ENCODE data around the gene KSR2. TPM values are rescaled to one million over a fixed set of nuclear protein-coding genes. Genes with fewer than 3 reads are reported as not detected.

The KSR2 gene
- total RNA-seq, 1 donor = under 0.01 TPM

GRCh38 chr12:117718559-117718958, 250.2 kb downstream of the KSR2 start:
- no peak overlapping the region for H2AFZ ChIP-seq (ENCODE audit: low read length)
- H3K4me2 ChIP-seq (ENCODE audit: insufficient read depth, low read length) = no peak overlapping the region
- no peak for DNase-seq (ENCODE audit: insufficient read length, low spot score, missing footprints)
- no peaks in the 10 kb centered on the region for H3K9me3 ChIP-seq (ENCODE audit: low read depth, low read length)
- H4K20me1 ChIP-seq (ENCODE audit: insufficient read depth, low read length) = no peaks in the 10 kb centered on the region
- H3K79me2 ChIP-seq (ENCODE audit: insufficient read depth, low read length) = no peaks in the 10 kb centered on the region
- H3K27me3 ChIP-seq (ENCODE audit: insufficient read depth, low read length) = no peaks in the 10 kb centered on the region
- H3K27ac ChIP-seq (ENCODE audit: low read depth, low read length) = no peak overlapping the region
- no peaks in the 10 kb centered on the region for H3K36me3 ChIP-seq (ENCODE audit: insufficient read depth, low read length)
- no peak overlapping the region for H3K4me3 ChIP-seq (ENCODE audit: insufficient read depth, low read length)
- TF ChIP-seq CTCF (IDR thresholded peaks at IDR 0.05; ENCODE audit: extremely low read depth, low read depth, low read length) = no peak
- H3K4me1 ChIP-seq (ENCODE audit: insufficient read depth, low read length) = no peaks in the 10 kb centered on the region

- Histone ChIP-seq H3K4me1 (ENCODE audit: insufficient read depth, low read length) (no peaks in the 10 kb centered on the region), H3K9me3 (ENCODE audit: low read depth, low read length) (no peaks in the 10 kb centered on the region), H3K4me2 (ENCODE audit: insufficient read depth, low read length) (no peak overlapping the region), H3K27ac (ENCODE audit: low read depth, low read length) (no peak overlapping the region), H3K27me3 (ENCODE audit: insufficient read depth, low read length) (no peaks in the 10 kb centered on the region), H2AFZ (ENCODE audit: low read length) (no peak overlapping the region), H3K36me3 (ENCODE audit: insufficient read depth, low read length) (no peaks in the 10 kb centered on the region), H3K4me3 (ENCODE audit: insufficient read depth, low read length) (no peak overlapping the region), H4K20me1 (ENCODE audit: insufficient read depth, low read length) (no peaks in the 10 kb centered on the region), H3K79me2 (ENCODE audit: insufficient read depth, low read length) (no peaks in the 10 kb centered on the region)
- TF ChIP-seq CTCF (IDR thresholded peaks at IDR 0.05; ENCODE audit: extremely low read depth, low read depth, low read length) = no peak
- DNase-seq (ENCODE audit: insufficient read length, low spot score, missing footprints) = no peak
Measured at GRCh38 chr12:117718141-117718540, 250.6 kb downstream of the KSR2 start.

- Histone ChIP-seq H3K27ac (ENCODE audit: low read depth, low read length) (no peak overlapping the region), H3K4me1 (ENCODE audit: insufficient read depth, low read length) (no peaks in the 10 kb centered on the region), H4K20me1 (ENCODE audit: insufficient read depth, low read length) (no peaks in the 10 kb centered on the region), H3K4me3 (ENCODE audit: insufficient read depth, low read length) (no peak overlapping the region), H3K9me3 (ENCODE audit: low read depth, low read length) (no peaks in the 10 kb centered on the region), H3K27me3 (ENCODE audit: insufficient read depth, low read length) (no peaks in the 10 kb centered on the region), H3K36me3 (ENCODE audit: insufficient read depth, low read length) (no peaks in the 10 kb centered on the region), H2AFZ (ENCODE audit: low read length) (no peak overlapping the region), H3K4me2 (ENCODE audit: insufficient read depth, low read length) (no peak overlapping the region), H3K79me2 (ENCODE audit: insufficient read depth, low read length) (no peaks in the 10 kb centered on the region)
- no peak for TF ChIP-seq CTCF (IDR thresholded peaks at IDR 0.05; ENCODE audit: extremely low read depth, low read depth, low read length)
- DNase-seq (ENCODE audit: insufficient read length, low spot score, missing footprints) = no peak
Measured at GRCh38 chr12:117714203-117714602, 254.6 kb downstream of the KSR2 start.

- Histone ChIP-seq H3K36me3 (ENCODE audit: insufficient read depth, low read length) (no peaks in the 10 kb centered on the region), H3K4me3 (ENCODE audit: insufficient read depth, low read length) (no peak overlapping the region), H3K4me1 (ENCODE audit: insufficient read depth, low read length) (no peaks in the 10 kb centered on the region), H3K4me2 (ENCODE audit: insufficient read depth, low read length) (no peak overlapping the region), H2AFZ (ENCODE audit: low read length) (no peak overlapping the region), H3K79me2 (ENCODE audit: insufficient read depth, low read length) (no peaks in the 10 kb centered on the region), H3K27me3 (ENCODE audit: insufficient read depth, low read length) (no peaks in the 10 kb centered on the region), H4K20me1 (ENCODE audit: insufficient read depth, low read length) (no peaks in the 10 kb centered on the region), H3K27ac (ENCODE audit: low read depth, low read length) (no peak overlapping the region), H3K9me3 (ENCODE audit: low read depth, low read length) (no peaks in the 10 kb centered on the region)
- no peak for DNase-seq (ENCODE audit: insufficient read length, low spot score, missing footprints)
- no peak for TF ChIP-seq CTCF (IDR thresholded peaks at IDR 0.05; ENCODE audit: extremely low read depth, low read depth, low read length)
Measured at GRCh38 chr12:117710121-117710520, 258.7 kb downstream of the KSR2 start.

Data from osteoblast (primary cell).